ENCODE data around the gene UBE2J2.

Gene UBE2J2

GRCh38 chr1:1313500-1314236 is 40.0 kb upstream of the UBE2J2 start:
- TF ChIP-seq, protein P1, sequence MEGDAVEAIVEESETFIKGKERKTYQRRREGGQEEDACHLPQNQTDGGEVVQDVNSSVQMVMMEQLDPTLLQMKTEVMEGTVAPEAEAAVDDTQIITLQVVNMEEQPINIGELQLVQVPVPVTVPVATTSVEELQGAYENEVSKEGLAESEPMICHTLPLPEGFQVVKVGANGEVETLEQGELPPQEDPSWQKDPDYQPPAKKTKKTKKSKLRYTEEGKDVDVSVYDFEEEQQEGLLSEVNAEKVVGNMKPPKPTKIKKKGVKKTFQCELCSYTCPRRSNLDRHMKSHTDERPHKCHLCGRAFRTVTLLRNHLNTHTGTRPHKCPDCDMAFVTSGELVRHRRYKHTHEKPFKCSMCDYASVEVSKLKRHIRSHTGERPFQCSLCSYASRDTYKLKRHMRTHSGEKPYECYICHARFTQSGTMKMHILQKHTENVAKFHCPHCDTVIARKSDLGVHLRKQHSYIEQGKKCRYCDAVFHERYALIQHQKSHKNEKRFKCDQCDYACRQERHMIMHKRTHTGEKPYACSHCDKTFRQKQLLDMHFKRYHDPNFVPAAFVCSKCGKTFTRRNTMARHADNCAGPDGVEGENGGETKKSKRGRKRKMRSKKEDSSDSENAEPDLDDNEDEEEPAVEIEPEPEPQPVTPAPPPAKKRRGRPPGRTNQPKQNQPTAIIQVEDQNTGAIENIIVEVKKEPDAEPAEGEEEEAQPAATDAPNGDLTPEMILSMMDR (IDR thresholded peaks at IDR 0.05; ENCODE audit: borderline replicate concordance, control extremely low read depth, extremely low read depth, insufficient read depth, missing control alignments): no peak
- in situ Hi-C loops (cut with MboI; ENCODE audit: low sequenced_read_pairs, unreplicated experiment): no loop called here
- no peak for DNase-seq (ENCODE audit: low spot score)

DNA sequence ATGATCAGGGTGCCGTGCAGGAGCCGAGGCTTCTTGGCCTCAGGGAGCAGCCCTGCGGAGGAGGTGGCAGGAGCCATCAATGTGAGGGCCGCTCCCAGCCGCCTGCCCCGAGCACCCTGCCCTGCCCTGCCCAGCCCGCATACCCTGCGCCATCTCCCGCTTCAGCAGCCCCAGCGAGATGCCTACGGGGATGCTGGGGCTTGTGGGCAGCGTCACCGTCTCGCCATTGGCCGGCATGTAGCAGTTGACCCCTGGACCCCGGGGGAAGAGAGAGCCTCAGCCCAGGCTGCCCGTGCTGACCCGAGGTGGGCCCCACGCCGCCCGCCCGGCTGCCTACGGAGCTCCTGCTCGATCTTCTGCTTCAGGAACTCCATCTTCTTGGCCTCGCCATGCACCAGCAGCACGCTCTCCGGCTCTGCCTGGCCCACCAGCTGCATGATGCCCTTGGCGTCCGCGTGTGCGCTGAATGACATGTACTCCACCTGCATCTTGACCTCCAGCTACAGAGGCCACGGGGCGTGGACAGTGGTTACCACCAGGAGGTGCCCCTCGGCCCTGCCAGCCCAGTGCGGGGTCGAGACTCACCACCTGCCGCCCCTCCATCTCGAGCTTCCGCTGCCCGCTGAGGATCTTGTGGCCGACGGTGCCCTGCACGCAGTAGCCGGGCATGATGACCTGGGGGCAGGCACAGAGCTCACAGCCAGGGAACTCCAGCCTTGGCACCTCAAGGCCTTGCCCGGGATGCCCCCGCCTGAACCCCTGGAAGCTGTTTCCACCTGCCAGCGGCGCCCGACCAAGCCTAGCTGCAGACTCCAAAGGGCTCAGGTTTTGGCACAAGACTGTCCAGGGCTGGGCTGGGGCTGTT is 39.0 kb upstream of the UBE2J2 start:
- in situ Hi-C loops (cut with MboI; ENCODE audit: low sequenced_read_pairs, unreplicated experiment): no loop called here
- no peak for DNase-seq (ENCODE audit: low spot score)
- TF ChIP-seq, protein P1 (IDR thresholded peaks at IDR 0.05; ENCODE audit: borderline replicate concordance, control extremely low read depth, extremely low read depth, insufficient read depth, missing control alignments): no peak

DNA sequence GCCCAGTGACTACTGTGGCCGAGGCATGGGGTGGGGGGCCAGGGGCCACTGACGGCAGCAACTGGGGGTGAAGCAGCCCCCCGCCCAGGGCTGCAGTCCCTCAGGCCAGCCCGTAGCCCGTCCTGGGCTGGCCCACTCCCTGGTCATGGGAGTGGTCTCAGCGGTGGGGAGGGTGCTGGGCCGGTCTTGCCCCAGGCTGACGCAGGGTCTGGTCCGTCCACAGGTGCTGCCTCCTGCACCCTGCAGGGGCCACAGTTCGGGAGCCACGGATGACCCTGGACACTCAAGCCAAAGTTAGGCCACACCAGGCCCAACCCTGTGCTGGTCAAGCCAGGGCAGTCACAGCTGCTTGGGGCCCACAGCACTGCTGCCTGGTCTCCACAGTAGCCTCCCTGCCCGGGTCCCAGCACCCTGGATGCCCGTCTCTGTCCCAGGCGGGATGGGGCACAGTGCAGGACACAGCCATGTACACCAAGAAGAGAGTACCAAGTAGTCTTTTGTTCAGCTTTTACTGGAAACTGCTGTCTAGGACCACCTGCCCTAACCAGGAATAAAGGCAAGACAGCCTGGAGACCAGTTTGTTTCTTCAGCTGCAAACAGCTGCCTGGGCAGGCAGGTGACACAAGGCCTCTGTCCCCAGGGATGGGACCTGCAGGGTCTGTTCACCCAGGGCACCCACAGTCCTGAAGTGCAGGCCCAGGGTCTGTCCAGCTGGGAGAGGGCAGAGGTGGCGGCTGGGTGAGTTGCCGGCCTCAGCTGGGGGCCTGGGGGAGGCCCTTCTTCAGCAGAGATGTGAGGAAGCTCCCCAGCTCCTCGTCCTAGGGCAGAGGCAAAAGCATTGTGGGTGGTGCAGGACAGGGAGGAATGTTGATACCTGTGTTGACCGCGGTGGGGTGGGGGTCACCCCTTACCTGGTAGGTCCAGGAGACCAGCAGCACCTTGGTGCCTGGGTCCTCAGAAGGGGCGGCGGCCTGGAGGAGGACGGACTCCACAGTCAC is 37.8 kb upstream of the UBE2J2 start:
- DNase-seq (ENCODE audit: low spot score): no peak
- in situ Hi-C loops (cut with MboI; ENCODE audit: low sequenced_read_pairs, unreplicated experiment): no loop called here
- TF ChIP-seq, protein P1 (IDR thresholded peaks at IDR 0.05; ENCODE audit: borderline replicate concordance, control extremely low read depth, extremely low read depth, insufficient read depth, missing control alignments): no peak

DNA sequence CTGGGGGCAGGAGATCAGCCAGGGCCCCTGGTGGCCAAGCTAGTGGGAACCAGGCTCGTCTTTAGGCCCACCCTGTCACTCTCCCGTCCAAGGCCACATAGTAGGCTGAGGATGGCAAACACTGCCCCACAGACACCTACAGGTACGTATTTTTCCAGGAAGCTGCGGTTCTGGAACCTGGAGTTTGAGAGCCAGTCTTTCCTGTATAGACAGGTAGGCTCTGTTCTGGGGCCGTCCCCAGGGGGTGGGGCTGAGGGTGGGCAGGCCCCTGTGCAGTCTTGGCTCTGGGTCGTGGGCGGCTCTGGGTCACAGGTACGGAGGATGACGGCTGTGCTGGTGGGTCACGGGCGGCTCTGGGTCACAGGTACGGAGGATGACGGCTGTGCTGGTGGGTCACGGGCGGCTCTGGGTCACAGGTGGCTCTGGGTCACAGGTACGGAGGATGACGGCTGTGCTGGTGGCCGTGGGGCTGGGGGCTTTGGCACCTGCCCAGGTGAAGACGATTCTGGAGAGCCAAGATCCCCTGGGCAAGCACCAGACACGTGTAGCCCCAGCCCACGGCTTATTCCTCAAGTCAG is 36.9 kb upstream of the UBE2J2 start:
- DNase-seq (ENCODE audit: low spot score): no peak
- TF ChIP-seq, protein P1 (IDR thresholded peaks at IDR 0.05; ENCODE audit: borderline replicate concordance, control extremely low read depth, extremely low read depth, insufficient read depth, missing control alignments): no peak
- in situ Hi-C loops (cut with MboI; ENCODE audit: low sequenced_read_pairs, unreplicated experiment): no loop called here

- TF ChIP-seq, protein P1 (IDR thresholded peaks at IDR 0.05; ENCODE audit: borderline replicate concordance, control extremely low read depth, extremely low read depth, insufficient read depth, missing control alignments): no peak
- no peak for DNase-seq (ENCODE audit: low spot score)
- in situ Hi-C loops (cut with MboI; ENCODE audit: low sequenced_read_pairs, unreplicated experiment): no loop called here
These were observed 36.4 kb upstream of the UBE2J2 start for GRCh38 chr1:1310109-1310385.
